HG03196 (cell line): ENCODE measurements around the gene RDH14.

Source experiments
- ATAC-seq: cut with Tn5 transposase; IDR thresholded peaks from one replicate; pipeline ENCODE4 v1.9.1; 2021; ENCODE audit not compliant: unreplicated experiment

RDH14 gene

DNA sequence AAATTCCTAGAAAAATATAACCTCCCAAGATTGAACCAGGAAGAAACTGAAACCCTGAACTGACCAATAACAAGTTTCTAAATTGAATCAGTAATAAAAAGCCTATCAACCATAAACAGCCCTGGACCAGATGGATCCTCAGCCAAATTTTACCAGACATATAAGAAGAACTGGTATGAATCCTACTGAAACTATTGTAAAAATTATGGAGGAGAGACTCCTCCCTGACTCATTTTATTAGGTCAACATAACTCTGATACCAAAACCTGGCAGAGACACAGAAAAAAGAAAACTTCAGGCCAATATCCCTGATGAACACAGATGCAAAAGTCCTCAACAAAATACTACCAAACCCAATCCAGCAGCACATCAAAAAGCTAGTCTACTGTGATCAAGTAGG is 17.6 kb upstream of the RDH14 start:
- no peak for ATAC-seq

DNA sequence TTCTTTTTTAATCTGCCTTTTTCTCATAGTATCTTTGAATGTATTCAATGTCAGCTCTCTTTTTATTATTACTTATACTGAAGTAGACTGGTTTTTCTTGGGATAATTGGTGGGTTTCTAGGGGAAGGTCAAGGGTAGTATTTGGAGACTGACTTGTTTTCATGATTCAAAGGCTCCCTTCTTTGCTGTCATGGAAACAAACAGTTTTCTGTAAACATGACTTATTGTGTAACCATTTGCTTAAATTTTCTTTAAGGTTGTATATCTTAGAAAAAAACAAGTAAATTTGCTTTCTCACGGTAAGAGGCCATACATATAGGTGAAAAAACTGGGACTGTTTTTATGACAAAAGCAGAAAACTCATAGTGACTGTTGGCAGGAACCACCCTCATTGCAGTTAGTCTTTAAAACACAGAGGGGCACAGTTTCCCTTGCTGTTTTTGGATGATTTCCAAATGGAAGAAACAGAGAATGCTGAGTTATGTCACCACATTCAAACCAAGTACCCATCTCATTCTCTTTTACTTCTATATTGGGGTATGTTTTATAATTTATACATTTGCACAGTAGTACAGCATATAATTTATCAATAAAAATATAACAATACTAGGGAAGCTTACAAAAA is 5.8 kb upstream of the RDH14 start:
- ATAC-seq = no peak

DNA sequence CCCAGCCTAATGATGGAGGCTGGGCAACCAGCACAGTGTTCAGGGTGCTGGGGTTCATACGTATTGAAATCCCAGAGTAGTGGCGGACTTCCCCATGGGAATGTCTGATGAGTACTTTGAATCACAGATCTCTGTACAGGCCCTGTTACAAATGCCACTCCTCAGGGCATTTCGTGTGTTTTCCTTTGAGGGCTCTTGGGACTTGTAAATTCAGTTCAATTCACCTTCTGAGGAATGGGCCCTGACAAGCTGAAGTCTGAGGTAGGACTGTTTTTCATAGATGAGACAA is 288 bp upstream of the RDH14 start:
- no peak for ATAC-seq

DNA sequence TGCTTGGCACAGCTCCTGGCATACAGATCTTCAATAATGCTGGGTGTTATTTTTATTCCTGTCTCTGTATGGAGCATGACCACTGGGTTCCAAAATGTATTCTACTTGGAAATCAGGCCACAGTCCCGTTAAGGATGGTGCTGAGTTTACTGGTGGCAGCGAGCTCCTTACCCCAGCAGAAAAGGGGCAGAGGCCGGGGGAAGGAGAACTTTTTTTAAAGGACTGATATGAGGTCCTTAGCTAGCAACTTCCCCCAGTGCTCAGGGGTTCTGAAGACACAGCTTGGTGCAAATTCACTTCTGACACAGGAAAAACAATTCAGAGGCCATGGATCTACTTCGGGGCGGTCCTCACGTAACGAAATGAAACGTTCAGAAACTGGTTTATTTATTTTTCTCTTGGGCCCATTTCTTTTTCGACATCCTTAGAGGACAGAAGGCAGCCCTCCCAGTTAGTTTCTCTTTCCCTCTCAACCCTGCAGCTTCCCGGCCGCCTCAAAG is 872 bp downstream of the RDH14 start:
- no peak for ATAC-seq

DNA sequence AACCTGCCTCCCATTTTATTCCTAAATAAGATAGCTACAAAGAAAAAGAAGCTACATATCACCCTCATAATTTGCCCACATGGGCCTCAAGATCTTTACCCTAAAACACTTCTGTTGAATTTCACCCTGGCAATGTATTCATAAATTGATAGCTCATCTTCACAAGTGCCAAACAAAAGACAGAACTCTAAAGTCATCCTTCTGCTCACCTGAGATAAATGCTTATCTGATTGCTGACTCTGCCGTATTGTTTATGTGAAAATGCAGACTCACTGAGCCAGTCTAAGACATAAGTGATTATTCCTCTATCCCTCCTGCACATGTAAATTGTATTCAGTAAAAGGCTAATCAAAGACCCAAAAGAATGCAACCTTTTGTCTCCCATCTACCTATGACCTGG is 2.0 kb downstream of the RDH14 start:
- ATAC-seq = no peak

DNA sequence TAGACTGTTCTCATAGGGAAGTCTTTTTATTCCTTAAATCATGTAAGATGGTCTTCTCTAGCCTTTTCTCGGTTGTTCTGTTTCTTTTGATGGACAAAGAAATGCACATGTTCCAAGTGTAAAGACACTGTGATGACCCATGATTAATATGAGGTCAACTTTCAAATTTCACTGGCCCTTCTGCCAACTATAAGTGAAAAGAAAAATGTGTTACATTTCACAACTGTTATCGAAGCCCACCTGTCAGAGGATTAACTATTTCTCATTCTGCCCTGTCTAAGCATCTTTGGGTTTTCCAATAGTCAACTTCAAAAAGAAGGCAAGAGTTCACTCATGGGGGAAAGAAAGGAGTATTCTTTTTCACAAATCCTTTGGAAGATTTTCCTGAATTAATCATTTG is 3.3 kb downstream of the RDH14 start:
- ATAC-seq = no peak

DNA sequence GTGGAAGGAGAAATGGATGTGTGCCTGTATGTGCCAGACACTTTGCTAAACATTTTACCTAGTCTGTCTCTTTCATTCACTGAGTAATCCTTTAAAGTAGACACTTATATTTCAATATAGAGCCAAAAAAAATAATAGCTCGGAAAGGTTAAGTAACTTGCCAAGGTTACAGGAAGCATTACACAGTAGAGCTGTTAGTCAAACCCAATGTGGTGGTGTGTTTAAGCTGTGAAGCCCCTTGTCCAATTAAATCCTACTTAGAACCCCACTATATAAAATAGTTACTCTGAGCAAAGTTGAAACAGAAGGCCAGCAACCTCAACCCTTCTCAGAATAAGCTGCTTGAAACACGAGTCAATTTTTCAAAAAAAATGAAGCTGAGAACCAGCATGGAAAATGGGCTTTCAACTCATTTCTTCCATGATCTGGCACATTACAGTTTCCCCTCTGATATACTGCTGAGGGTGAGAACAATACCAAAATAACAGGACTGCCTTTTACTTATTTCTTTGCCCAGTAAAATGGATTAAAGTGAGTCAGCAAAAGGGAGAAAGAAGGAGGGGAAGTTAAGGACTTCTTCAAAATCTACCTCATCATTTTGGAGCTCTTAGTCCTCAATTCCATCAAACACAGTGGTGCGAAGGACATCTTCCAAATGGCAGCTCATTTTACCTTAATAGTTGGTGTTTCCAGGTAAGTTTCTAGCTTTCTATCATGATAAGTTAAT is 7.9 kb downstream of the RDH14 start:
- no peak for ATAC-seq

DNA sequence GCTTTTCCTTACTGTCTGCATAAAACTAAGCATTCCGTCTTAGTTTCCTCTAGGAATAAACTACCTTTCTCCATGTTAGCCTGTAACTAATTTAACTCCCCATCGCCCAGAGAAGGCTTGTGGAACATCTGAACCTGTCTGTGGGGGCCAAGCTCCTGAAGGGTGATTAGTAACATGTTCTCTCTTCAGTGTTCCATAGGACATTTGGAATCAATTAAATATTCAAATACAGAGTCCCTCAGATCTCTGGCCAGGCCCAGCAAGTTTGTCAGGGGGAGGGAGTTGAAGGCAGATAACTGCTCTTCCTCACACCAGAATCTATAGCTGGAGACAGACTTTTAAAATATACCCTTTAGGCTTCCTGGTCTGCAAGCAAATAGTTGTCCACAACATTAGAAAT is 8.8 kb downstream of the RDH14 start:
- no peak for ATAC-seq

DNA sequence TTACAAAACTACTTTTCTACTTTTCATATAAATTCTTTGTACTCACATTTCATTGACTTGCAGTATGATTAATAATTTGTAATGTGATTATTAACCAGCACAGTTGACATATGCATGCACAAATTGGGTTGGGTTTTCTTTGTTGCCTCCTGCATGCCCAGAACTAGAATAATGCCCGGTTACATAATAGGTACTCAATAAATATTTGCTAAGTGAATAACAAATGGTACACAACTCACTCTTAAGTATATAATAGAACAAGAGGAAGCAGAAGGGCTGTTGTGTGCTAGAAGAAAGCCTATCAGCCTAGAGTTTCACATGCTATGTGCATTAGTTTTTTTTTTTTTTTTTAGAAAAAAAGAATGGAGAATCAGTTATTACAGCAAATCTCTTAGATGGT is 9.3 kb downstream of the RDH14 start:
- no peak for ATAC-seq

DNA sequence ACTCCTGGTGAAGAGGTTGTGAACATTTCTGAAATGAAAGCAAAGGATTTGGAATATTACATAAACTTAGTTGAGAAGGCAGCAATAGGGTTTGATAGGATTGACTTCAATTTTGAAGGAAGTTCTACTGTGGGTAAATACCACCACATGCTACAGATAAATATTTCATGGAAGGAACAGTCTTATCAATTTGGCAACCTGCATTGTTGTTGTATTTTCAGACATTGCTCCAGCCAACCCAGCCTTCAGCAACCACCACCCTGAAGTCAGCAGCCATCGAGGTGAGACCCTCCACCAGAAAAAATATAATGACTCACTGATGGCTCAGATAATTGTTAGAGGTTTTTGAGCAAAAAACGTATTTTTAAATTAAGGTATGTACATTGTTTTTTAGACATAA is 10.0 kb downstream of the RDH14 start:
- no peak for ATAC-seq

DNA sequence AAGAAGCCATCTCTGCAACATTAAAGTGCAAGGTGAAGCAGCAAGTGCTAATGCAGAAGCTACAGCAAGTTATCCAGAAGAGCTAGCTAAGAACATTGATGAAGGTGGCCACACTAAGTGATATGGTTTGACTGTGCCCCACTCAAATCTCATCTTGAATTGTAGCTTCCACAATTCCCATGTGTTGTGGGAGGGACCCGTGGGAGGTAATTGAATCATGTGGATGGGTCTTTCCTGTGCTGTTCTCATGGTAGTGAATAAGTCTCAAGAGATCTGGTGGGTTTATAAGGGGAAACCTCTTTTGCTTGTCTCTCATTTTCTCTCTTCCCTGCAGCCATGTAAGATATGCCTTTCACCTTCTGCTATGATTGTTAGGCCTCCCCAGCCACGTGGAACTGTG is 11.4 kb downstream of the RDH14 start:
- no peak for ATAC-seq

DNA sequence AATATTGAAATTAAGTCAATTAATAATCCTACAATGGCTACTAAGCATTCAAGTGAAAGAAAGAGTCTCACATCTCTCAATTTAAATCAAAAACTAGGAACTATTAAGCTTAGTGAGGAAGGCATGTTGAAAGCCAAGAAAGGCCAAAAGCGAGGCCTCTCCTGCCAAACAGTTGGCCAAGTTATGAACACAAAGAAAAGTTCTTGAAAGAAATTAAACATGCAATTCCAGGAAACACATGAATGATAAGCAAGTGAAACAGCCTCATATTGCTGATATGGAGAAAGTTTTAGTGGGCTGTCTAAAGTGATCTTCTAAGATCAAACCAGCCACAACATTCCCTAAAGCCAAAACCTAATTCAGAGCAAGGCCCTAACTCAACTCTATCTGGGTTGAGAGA is 11.8 kb downstream of the RDH14 start:
- ATAC-seq = no peak

DNA sequence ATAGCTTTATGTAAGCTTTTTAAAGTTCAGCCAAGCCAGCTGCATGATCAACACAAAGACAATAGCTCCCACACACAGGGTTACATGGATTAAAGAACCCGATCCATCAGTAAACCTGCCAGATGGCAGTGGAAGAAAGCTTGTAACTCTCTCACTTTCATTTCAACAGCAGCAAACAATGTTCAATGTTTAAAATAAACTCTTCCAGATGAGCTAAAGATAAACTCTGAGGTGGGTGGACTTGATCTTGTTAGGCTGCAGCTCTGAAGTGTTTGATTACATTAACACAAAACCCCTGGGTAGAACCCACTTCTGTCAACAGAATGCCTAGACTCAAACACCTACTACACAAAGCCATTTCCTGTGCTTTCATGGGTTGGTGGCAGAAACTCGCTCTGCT is 13.9 kb downstream of the RDH14 start:
- ATAC-seq = no peak

DNA sequence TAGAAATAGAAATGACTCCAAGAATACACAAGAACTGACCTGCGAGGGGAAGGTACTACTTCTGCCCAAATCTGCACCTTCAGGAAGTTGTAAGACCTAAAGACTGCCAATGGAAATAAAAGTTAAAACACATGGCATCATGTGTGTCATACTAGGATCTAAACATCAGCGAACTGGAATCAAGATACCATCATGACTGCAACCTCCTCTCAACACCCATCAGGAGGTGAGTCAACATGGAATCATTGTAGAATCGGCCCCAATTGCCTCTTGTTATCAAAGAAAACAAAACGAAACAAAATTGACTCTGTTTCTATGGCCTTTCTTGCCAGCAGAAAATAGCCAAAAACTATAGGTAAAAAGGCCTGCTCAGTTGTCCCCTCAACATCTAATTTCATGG is 15.1 kb downstream of the RDH14 start:
- no peak for ATAC-seq

DNA sequence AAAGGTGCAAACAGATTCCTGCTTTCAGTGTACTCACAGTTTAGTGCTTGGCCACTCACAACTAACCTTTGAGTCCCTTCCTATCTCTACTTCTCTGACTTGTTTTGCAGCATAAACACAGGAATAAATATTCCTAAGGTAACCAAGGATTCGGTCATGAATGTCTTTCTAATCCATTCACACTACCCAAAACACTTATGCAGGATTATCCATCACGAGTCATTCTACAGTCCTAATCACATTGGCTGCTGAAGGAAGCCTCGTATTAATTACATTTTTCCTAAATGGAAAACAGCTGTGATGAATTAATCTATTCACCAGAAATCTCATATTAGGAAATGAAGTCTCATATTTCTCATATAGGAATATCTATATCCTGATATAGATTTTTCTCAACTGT is 16.3 kb downstream of the RDH14 start:
- ATAC-seq = no peak

DNA sequence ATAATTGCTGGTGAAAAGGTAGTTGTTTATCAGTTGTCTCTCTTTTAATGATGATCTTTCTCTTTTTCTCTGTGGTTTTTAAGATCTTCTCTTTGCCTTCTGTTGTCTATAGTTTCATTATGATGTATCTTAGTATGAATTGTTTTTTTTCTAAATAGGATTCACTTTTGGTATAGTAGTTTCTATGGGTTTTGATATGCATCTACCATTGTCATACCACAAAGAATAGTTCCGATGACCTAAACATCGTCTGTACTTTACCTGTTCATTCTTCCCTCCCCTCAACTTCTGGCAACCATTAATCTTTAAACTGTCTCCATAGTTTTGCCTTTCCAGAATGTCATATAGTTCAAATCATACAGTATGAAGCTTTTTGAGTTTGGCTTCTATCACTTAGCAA is 19.6 kb downstream of the RDH14 start:
- ATAC-seq = no peak

DNA sequence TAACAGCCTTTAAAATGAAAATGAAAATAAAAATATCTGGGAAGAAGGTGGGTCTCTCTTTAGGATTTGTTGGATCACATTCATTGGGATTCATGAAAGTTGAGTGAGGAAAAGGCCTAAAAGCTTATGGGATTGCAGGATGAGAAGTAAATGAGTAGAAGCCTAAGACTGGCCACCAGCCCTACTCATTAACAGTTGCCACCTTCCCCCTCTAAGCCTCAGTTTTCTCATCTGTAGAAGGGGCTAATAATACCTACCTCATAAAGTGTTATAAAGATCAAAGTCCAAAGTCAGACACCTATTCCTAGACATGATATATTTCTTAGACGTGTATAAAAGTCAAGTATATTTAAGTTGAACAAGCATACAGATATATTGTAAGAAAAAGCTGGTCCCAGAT is 23.8 kb downstream of the RDH14 start:
- ATAC-seq = no peak

DNA sequence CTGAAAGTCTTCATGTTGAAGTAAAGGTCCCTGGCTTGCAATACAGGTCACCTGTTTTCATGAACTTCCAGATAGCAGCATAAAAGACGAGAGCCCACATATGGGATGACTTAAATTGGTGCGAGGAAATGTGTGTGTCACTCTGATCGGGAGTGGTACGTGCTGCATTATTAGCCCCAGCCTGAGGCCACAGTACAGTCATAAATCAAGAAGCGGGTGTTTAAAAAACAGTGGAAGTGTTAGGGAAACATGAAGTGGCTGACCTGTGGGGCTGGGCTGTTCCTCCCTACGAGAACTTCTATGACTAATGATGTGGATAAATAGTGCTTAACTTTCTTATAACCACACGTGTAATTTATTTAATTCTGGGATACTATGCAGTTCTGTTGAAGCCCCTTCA is 24.4 kb downstream of the RDH14 start:
- ATAC-seq = no peak

DNA sequence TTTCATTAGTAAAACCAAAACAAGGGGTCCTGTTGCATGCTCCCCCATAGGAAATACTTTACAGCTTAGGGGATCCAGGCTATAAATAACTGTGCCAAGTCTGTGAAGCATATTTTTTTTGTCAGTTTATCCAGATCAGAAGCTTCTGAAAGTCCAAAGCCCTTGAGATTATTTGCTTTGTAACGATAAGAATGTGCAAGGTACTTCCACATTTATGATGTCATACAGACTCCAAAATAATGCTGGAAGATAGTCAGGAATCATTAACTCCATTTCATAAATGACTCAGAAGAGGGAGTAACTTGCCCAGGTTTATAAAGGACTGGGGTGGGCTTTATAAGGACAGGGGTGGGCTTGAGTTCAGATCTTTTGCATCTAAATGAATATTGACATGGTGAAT is 29.3 kb downstream of the RDH14 start:
- no peak for ATAC-seq

DNA sequence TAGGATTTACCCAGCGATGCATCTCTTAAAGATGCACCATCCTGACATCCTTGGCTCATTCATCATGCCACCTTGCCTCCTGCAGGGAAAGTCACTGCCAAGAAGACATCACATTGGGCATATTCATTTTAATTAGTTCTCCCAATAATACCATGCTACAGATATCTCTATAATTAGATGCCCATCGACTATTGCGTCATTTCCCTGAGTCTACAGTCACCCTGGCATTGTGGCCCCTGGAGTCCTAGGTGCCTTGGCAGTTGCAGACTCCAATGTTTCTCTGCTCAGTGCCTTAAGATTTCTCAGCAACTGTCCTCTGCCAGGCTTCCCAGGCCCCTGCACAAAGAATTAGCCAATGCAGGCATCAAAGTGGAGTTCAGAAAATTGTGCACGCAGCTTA is 32.6 kb downstream of the RDH14 start:
- no peak for ATAC-seq

DNA sequence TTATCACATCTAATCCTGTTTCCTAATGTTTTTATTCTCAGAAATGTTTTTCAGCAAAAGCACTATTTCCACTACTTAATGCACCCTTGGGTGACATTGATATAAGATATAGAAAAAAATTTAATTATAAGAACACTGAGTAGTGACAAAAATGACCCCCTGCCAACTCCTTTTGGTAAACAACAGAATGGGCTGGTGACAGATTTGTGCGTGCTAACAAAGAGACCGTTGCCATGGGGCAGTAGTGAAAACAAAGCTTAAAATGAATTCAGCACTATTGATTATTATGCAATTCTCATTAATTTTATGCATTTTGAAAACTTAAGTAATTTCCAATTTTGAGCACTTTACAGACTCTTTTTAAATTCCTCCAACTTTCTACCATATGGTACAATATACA is 33.1 kb downstream of the RDH14 start:
- no peak for ATAC-seq

DNA sequence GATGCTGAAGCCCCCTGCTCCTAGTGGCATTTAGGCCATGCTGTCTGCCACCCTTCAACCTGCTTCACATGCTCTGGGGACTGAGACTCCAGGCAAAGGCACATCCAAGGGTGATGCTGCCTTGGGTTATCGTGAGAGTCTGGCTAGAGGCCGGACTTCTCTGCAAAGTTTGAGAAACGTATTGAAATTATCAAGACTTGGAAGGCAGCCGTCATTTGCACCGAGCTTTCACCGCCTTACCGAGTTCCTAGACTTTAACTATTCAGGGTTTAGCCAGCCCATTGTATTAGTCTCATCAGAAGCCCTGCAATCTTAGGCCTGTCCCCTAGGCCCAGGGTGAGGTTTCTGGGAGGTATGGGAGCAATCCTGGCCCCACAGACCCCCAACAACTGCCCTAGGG is 34.0 kb downstream of the RDH14 start:
- no peak for ATAC-seq

DNA sequence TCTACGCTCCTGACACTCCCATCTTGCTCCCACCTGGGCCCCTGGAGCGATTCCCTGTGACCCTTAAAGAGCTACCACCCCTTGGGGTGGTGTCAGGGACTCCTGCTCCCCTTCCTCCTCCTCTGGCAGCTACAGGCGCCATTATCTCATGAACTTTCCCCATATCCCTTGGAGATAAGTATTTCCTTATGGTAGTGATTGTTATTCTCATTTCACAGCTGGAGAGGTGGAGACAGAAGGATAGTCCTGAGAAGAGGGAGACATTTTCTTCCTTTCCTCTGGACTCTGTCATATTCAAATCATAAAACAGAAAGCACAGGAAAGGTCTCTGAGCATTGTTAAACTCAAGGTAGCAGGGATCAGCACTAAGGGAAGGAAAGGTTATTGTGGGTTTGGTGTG is 34.6 kb downstream of the RDH14 start:
- no peak for ATAC-seq
